Glomerular endothelial cell (primary cell): Measurements from ENCODE around the gene ERGIC3. TPM values are rescaled to one million over a fixed set of nuclear protein-coding genes. Genes with fewer than 3 reads are reported as not detected.

Experiments
- DNase-seq: peaks from one replicate; pipeline ENCODE4 v3.0.0-alpha.2; 2011; ENCODE audit warnings: low read depth, low spot score; ENCODE audit errors: extremely low read depth
- total RNA-seq: library from RNA; depleted of rRNA; stranded (reverse); fragments of >200 nt; gene quantifications from 2 replicates; pipeline ENCODE4 v1.2.3, GENCODE V29; 2015

Gene ERGIC3
- 170 and 258 TPM in 2 replicates for total RNA-seq

- peak; percentile 37 for DNase-seq
These were observed at the start of gene ERGIC3 for GRCh38 chr20:35541783-35542662. Gene ERGIC3, plus strand, starts transcription at chr20:35542078. Its CDS starts 20 bp downstream, at chr20:35542098.

DNA sequence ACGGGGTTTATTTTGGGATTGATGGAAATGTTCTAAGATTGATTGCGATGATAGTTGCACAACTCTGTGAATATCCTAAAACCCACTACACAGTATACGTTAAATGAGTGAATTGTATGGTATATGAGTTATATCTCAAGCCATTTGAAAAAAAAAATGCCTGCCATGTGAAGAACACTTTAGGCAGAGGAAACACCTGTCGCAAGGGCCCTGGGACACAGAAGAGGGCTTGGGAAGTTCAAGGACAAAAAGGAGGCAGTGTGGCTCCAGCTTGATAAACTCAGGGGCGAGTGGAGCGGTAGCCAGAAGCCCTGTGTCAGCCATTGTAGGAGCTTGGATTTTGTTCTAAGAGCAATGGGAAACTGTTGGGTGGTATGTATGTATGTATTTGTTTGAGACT is 49.5 kb upstream of the ERGIC3 start:
- DNase-seq, result no peak

DNA sequence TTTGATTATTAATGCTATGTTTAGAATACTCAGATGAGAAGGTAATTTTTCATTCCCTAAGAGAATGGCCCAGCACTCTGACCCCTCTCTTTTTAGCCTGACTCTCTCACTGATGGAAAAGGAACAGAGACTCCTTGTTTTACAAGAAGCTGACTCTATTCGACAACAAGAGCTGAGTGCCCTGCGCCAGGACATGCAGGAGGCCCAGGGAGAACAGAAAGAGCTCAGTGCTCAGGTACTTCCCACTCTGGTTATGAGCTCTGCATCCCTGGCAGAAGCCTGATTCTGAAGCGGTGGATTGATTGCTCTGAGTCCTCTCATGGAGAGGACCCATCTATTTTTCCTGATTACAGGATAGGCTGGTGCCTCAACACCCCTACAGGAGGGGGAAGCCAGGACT is 45.4 kb upstream of the ERGIC3 start:
- no peak for DNase-seq

DNA sequence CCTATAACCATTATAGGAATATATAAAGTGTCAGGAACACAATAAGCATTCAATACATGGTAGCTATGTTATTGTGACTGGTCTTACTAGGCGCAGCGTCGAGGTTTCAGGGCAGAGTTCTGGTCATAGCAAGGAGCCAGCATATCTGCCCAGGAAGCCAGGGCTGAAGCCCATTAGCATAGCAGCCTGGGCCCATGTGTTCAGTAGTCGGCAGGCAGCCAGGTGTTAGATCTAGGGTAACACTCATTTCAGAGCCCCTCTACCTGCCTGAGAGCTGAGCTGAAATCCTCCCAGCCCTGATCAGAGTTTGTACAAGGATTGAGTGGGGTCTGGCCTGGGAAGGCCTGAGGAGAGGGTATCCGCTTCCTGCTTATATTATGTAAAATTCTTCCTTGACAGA is 44.6 kb upstream of the ERGIC3 start:
- DNase-seq, result no peak

GRCh38 chr20:35497780-35498189 is 44.1 kb upstream of the ERGIC3 start:
- DNase-seq, result no peak

DNA sequence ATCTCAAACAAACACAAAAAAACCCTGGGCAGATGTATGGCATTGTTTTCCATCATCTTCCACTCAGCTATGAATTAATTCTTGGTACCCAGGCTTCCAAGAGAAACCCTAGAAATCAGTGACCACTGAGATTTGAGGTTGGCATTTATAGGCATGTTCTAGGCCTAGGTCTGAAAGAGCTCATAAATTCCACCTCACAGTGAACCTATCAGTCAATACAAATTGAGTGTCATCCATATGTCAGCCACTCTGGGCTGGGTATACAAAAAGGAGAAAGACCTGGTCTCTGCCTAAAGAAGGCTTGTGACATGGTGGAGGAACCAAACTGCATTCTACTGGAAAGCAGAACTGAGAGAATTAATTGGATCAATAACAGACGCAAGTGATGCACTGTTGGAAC is 42.6 kb upstream of the ERGIC3 start:
- no peak for DNase-seq

GRCh38 chr20:35502352-35502751 is 39.5 kb upstream of the ERGIC3 start:
- no peak for DNase-seq

DNA sequence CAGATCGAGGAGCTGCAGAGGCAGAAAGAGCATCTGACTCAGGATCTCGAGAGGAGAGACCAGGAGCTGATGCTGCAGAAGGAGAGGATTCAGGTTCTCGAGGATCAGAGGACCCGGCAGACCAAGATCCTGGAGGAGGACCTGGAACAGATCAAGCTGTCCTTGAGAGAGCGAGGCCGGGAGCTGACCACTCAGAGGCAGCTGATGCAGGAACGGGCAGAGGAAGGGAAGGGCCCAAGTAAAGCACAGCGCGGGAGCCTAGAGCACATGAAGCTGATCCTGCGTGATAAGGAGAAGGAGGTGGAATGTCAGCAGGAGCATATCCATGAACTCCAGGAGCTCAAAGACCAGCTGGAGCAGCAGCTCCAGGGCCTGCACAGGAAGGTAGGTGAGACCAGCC is 38.6 kb upstream of the ERGIC3 start:
- no peak for DNase-seq

DNA sequence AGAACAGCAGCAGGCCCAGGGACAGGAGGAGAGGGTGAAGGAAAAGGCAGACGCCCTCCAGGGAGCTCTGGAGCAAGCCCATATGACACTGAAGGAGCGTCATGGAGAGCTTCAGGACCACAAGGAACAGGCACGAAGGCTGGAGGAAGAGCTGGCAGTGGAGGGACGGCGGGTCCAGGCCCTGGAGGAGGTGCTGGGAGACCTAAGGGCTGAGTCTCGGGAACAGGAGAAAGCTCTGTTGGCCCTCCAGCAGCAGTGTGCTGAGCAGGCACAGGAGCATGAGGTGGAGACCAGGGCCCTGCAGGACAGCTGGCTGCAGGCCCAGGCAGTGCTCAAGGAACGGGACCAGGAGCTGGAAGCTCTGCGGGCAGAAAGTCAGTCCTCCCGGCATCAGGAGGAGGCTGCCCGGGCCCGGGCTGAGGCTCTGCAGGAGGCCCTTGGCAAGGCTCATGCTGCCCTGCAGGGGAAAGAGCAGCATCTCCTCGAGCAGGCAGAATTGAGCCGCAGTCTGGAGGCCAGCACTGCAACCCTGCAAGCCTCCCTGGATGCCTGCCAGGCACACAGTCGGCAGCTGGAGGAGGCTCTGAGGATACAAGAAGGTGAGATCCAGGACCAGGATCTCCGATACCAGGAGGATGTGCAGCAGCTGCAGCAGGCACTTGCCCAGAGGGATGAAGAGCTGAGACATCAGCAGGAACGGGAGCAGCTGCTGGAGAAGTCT is 37.9 kb upstream of the ERGIC3 start:
- no peak for DNase-seq

- no peak for DNase-seq
These were observed 37.1 kb upstream of the ERGIC3 start for GRCh38 chr20:35504751-35505150.

GRCh38 chr20:35506179-35506578 is 35.7 kb upstream of the ERGIC3 start:
- DNase-seq, result no peak

- DNase-seq, result no peak
These were observed 34.8 kb upstream of the ERGIC3 start for GRCh38 chr20:35506872-35507638.

- DNase-seq, result no peak
These were observed 33.2 kb upstream of the ERGIC3 start for GRCh38 chr20:35508493-35509218.

DNA sequence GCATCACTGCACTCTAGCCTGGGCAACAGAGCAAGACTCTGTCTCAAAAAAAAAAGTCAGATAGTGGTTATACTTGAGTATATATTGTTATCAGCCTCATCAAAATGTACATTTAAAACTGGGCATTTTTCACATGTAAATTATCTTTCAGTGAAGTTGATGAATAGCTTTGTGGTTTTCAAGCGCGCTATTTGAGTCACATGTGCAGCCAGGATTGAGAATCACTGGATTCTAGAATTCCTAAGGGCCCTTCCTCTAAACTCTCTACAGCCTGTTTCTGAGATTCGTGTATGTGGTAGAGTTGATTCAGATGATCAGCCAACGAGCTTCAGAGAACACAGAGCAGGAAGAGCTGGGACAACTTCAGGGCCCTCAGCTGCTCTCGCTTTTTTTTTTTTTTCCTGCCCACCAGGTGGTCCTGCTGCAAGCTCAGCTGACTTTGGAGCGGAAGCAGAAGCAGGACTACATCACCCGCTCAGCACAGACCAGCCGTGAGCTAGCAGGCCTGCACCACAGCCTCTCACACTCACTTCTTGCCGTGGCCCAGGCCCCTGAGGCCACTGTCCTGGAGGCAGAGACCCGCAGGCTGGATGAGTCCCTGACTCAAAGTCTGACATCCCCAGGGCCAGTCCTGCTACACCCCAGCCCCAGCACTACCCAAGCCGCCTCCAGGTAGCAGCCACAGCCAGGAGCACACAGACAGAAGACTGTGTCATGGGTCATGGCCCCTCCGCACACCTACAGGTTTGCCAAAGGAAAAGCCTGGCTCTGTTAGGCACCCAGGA is 30.7 kb upstream of the ERGIC3 start:
- DNase-seq, result no peak

GRCh38 chr20:35511814-35512420 is 30.0 kb upstream of the ERGIC3 start:
- DNase-seq, result no peak

- no peak for DNase-seq
These were observed 27.4 kb upstream of the ERGIC3 start for GRCh38 chr20:35514371-35514932.

DNA sequence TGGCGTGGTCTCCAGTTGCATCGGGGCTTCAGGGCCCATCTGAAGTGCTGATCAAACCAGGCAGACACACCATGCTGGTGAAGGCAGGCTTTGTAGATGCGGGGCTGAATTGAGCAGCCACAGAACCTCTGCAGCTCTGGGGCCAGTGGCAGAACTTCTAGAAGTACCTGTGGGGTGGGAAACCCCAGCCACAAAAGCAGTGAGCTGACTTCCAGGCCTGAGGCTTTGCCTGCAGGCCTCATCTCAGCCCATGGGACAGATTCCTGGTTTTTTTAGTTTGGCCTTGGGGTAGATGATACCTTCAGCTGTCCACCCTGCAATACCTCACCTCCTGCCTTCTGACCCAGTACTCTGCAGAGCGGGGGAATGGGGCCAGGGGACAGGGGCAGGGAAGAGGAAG is 26.5 kb upstream of the ERGIC3 start:
- no peak for DNase-seq

GRCh38 chr20:35515949-35516645 is 25.8 kb upstream of the ERGIC3 start:
- DNase-seq, result no peak
